ENCODE results near the gene NBEAL2.

GRCh38 chr3:46989146-46989810 lies 9.8 kb downstream of the NBEAL2 start:
- TF ChIP-seq ZBTB43 (CRISPR knock-in tag; IDR thresholded peaks at IDR 0.05) (no peak), NFE2L1 (CRISPR knock-in tag; IDR thresholded peaks at IDR 0.05) (no peak)

Measured in WTC11 (cell line).